Esophagus squamous epithelium (tissue), 4 donors: Measurements from ENCODE around the gene DUSP9.

Source experiments
- CTCF ChIP-seq, 6 experiments: fragments of 450-650 bp in 4 of 6; fragments of 200-600 bp in 2 of 6; sonication (generic) in 2 of 6; IDR thresholded peaks; one replicate each; pipeline ENCODE4 v1.5.1; 2016 to 2019; ENCODE audit warnings: antibody characterized with exemption in 6 of 6, mild to moderate bottlenecking in 4 of 6, moderate library complexity in 4 of 6
- POLR2A ChIP-seq, 4 donors: fragments of 450-650 bp; IDR thresholded peaks; one replicate each; pipeline ENCODE4 v1.6.1; 2017; ENCODE audit warnings: antibody characterized with exemption in 4 of 4, mild to moderate bottlenecking in 4 of 4, moderate library complexity in 3 of 4

- TF ChIP-seq CTCF (IDR thresholded peaks at IDR 0.05): no peak
- no peak for TF ChIP-seq POLR2A (IDR thresholded peaks at IDR 0.05)
Observed at GRCh38 chrX:153647461-153648357, 706 bp downstream of the DUSP9 start.
